GM19328 (cell line): ENCODE measurements around the gene SLC25A4.

Source experiments
- ATAC-seq: cut with Tn5 transposase; IDR thresholded peaks from one replicate; pipeline ENCODE4 v1.9.1; 2021; ENCODE audit warnings: mild to moderate bottlenecking, moderate library complexity; ENCODE audit not compliant: unreplicated experiment

The SLC25A4 gene

DNA sequence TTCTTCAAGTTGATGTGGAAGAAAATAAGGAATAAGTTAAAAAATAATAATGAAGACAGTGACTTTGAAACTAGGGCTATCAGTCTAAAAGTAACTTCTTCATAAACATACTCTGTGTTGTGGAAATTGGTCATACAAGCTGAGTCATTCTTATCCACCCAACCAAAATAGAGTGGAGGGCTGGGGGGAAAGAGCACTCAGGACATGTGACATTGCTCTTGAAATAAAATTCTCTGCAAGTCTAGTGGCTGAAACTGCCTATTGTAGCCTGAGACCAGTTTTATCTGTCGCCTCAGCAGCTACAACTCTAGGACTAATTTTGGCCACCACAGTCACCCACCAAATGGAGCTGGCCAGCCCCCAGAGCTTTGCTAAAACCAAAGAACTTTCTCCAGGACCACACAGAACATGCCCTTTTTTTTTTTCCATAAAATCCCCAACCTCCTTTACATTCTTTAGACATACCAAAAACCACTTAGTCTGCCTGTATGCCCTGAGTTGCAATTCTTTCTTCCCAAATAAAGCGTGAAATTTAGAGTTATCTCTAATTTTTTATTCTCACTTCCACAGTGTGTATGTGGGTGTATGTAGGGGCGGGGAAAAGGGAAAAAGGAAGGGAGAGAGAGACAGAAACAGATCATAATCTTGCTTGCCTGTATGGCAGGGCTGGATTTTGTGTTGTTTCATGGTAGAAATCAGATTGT is 23.0 kb upstream of the SLC25A4 start:
- no peak for ATAC-seq

DNA sequence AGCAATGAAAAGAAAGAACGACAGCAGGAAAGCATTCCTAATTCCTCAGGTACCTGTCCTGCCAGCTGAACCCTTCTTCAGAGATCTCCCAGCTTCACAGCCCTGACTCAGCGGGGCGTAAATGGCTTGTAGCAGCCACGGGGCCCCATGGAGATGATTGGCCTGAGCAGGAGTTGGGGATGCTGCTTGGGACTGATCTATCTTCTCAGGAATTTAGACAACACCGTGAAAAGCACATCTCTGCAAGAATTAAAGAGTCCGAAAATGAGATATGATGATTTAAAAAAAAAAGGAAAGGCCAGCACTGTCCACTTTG is 22.5 kb upstream of the SLC25A4 start:
- ATAC-seq = no peak

DNA sequence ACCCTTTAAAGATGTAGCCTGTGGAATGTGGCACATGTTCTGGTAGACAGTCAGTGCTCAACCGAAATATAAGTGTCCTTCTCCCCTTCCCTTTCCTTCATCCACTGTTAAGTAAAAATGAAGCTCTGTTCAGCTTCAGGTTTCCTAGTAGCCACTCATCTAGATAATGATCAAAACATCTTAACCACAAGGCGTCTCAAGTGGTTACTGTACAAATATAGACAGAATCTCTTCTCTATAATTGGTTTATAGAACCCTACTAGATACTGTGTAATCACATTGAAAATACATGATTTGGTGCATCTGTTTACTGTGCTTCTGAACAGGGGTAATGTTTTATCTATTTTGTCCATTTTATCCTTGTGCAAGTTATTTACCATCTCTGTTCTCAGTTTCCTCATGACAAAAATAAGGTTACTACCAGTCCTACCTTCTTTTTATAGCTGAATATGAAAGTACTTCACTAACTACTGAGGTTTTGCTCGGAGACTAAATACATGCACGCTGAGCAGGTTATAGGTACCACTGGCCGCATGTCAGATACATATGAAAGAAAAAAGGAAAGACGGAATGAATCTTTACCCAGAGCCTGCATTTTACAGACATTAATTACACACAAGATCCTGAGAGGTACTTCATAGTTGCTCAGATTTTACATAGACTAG is 20.3 kb upstream of the SLC25A4 start:
- ATAC-seq = peak; percentile 53

DNA sequence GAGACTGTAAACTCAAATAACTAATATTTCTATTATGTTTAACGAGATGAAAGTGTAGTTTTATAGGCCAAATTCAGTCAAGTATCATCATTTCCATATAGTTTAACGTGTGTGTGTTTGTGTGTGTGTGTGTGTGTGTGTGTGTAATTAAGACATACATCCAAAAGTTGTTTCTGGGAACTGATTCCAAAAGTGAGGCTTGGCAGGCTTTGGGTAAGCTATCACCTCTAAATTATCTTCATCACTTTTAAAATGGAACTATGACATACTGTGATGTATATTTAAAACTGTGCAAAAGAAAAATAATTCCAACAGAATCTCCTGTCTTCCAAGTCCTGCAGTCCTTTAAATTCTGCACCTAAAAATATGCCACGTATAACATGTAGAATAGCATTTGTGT is 19.1 kb upstream of the SLC25A4 start:
- ATAC-seq = no peak

DNA sequence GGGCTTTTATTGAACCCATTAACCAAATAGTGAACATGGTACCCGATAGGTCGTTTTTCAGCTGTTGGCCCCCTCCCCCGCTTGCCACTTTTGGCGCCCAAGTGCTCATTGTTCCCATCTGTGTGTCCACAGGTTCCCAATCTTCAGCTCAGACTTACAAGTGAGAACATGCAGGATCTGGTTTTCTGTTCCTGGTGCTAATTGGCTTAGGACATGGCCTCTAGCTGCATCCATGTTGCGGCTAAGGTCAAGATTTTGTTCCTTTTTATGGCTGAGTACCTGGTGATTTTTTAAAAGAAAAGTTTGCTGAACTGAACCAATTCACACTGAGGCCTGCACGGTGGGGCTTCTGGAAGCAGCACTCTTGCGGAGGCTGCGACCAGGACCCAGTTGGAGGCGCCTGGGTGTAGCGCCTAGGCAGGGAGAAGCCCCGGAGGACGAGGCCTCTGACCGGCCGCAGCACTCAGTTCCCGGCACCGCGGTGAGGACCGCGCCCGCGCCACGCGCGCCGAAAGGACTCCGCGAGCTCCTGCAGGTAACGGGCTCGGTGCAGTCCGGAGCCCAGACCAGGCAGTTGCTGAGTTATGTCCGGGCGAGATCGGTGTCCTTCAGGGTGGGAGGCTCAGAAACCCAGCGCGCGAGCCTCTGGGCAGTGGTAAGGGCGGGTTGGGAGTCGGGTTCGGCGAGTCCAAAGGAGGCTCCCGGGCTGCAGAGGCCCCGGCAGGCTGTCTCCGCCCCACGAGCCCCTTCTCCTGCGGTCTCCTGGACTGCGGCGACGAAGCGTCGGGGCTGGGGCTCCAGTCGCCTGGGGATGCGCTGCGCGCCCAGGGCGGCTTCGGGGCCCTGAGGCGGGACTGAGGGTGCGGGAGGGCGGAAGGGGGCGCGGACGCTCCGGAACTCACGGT is 15.8 kb upstream of the SLC25A4 start:
- ATAC-seq = no peak

DNA sequence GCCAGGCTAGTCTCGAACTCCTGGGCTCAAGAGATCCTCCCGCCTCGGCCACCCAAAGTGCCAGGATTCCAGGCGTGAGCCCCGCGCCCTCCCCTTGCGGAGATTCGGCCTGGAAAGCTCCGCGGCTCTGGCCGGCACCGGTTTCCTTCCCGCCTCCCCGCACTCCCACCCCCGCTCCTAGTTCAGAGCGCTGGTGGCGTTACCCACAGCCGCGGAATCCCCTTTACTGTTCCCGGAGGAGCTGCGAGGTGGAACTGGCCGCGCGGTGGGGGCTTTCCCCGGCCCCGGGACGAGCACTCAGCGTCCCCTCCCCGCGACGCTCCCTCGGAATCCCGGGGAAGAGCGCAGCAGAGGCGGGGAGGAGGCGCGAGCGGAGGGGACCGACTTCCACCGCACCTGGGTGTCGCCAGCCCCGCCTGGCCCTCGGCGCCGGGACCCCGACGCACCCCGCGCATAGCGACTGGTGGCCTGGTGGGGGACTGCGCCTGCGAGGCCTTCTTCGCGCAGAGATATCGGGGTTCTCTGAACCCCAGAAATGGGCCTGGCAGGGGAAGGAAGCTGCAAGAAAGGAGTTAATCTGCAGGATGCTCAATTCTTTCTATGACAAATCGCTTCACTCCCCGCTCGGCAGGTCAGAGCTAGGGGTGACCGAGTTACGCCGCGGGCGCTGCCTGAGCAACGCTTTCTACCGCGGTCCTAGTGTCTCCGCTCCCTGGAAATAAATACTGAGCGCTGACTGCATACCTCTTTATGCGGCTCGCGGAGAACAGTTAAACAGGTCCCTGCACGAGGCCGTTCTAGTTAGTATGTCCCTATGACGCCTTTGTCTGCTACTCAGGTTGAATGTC is 14.6 kb upstream of the SLC25A4 start:
- ATAC-seq = no peak

DNA sequence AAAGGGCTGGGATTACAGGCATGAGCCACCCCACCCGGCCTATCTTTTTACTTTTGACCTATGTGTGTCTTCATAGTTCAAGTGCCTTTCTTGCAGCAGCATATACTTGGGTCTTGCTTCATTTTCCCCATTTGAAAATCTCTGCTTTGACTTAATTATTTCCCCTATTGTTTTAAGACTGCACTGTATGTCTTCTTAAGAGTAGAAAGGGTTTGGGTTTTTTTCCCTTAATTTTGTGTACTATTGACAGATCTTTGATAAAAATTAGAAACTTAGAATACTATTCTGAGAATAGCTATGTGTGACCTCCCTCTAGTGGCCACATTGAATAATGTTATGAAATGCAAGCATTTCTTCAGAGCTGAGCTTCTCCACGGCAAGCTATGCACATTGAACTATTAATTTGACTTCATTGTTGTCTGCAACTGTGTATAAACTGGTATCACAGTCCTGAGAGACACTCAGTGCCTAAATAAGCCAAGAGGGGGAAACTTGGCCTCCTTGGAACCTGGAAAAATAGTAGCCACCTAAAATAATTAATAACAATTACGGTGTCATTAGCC is 8.7 kb upstream of the SLC25A4 start:
- ATAC-seq = no peak

DNA sequence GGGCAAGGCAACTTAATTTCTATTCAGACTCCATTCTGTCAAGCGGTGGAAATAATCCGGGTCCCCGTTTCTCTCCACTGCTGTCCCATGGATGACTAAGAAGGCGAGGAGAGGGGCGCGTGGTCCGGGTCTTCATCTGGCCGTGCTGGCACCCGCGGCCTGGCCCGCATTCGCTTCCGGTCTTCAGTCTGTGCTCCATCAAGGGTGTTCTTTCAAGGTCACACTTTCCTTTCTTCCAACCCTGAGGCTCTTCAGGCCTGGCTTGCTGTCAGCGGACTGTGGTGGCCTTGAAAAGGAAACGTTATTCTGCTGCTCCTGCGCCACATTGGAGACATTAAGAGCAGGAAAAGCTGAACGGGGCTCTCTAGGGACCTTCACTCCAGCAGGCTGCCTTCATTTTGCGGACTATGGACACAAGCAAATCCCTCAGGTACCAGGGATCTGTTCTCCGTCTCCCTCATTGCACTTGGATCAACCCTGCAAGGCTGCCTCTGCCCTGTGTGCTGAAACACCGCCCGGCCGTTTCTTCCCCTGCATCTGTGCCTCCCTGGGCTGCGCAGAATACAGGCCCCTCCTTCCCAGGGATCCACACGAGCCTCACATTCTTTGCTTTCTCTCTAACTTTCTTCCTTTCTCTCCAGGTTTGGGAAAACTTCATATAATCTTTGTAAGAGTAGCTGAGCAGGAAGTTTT is 5.7 kb upstream of the SLC25A4 start:
- no peak for ATAC-seq

DNA sequence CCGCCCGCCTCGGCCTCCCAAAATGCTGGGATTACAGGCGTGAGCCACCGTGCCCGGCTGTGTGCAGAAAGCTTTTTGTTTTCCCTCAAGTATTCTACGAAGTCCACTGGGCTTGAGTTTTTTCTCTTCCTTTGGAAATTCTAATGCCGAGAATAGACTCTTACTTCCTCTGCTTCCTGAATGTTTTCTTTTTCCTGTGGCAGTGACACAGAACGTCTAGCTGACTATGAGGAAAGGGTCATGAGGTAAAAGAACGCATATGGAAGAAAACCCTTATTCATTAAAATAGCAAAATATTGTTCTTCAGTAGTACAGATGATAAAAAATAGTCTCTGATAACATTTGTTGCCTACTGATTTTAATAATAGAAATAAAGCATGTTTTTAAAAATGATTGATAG is 4.9 kb upstream of the SLC25A4 start:
- no peak for ATAC-seq

DNA sequence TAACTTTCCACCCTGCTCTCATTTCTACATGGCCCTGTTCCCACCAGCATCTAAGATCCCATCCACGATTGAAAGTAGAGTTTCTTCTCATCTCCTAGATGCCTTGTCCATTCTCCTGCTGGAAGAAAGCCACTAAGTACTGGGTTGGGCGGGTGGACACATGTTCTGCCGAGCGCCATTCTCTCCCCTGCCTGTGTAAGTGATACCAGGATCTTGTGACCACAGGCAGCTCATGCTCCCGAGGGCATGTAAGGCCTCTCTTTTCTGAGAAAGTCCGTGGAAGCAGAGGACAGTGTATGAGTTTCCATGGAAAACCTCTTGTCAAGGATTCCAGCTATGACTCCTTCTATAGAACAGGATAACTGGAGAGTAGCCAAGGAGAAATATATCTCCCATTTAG is 3.3 kb upstream of the SLC25A4 start:
- ATAC-seq = no peak

DNA sequence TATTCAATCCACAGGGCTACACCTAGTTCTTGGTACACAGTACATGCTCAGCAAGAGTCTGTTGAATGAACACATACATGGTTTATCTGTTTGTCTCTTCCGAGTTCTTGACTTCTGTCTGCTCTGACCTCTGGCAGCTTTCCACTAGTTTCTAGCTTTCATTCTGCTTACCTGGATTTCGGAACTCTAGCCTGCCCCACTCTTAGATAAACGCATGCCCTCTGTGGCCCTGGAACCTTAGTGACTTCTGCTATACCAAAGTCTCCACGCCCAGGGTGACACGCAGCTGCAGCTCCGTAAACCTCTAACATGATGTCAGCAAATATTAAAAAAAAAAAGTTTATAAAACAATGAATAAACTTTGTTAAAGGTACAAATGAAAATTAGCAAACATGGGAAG is 1.3 kb upstream of the SLC25A4 start:
- ATAC-seq = no peak

DNA sequence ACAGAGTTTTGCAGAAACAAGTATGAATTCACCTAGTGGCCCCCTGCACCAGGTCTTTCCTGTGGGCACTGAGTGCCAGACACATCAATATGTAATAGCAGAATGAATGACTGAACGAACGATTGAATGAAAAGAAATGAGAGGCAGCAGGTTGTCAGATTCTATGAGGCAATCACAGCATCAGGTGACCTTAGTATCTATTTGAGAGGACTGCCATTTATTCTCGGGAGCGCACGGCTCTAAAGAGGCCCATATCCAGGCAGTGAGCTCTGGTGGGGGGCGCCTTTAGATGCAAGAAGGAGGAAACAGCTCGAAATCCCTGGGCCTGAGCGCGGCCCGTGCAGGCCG is 528 bp upstream of the SLC25A4 start:
- peak; percentile 20 for ATAC-seq

DNA sequence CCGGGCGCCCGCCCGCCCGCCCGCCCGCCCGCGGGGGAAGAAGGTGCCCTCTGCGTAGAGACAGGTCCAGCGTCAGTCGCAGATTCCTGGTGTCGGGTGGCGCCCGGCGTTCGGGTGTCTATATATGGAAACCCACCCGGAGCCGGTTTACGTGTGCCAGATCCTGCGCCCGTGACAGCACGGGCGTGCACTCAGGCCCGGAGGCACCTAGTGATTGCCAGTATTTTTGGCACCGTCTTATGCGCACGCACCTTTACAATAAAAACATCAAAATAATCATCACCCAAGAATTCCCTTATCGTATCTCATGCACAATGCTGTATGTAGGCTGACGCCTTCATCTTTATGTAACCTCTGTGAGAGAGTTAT is 519 bp downstream of the SLC25A4 start:
- peak; percentile 18 for ATAC-seq

DNA sequence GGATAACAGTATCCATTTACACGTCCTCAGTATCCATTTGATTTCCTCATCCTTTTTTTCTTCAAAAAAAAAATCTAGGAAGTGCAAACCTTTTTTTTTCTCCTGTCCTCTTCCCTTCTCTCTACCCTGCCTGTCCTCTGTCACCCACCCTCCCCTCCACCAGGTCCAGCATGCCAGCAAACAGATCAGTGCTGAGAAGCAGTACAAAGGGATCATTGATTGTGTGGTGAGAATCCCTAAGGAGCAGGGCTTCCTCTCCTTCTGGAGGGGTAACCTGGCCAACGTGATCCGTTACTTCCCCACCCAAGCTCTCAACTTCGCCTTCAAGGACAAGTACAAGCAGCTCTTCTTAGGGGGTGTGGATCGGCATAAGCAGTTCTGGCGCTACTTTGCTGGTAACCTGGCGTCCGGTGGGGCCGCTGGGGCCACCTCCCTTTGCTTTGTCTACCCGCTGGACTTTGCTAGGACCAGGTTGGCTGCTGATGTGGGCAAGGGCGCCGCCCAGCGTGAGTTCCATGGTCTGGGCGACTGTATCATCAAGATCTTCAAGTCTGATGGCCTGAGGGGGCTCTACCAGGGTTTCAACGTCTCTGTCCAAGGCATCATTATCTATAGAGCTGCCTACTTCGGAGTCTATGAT is 1.7 kb downstream of the SLC25A4 start:
- ATAC-seq = no peak

DNA sequence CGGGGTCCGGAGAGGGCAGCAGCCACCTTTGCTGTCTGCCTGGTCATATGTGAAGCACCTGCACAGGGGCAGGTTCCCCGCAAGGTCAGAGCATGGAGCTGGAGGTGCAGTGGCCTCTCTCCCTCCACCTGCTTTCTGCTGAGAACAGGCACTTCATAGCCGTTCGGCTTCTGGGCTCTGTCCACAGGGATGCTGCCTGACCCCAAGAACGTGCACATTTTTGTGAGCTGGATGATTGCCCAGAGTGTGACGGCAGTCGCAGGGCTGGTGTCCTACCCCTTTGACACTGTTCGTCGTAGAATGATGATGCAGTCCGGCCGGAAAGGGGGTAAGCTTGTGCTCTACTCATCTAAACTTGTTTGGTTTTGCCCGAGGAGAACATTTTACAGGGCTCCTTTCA is 2.5 kb downstream of the SLC25A4 start:
- no peak for ATAC-seq

DNA sequence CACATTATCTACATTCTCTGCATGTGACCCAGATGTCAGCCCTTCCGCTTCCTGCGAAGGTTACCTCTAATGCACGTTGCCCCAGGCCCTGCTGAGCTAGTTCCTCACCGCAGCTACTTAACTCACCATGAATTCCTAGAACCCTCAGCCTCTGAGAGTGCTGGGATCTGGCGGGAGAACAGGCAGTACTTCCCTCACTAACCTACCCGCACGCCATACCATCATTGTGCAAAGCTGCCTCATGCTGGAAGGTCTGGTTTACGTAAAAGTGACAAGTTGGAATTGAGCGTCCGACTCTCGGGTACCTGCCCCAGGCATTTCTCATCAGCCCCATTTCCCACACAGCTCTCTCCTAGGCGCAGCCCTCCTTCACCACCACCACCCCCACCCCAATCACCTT is 6.3 kb downstream of the SLC25A4 start:
- no peak for ATAC-seq

DNA sequence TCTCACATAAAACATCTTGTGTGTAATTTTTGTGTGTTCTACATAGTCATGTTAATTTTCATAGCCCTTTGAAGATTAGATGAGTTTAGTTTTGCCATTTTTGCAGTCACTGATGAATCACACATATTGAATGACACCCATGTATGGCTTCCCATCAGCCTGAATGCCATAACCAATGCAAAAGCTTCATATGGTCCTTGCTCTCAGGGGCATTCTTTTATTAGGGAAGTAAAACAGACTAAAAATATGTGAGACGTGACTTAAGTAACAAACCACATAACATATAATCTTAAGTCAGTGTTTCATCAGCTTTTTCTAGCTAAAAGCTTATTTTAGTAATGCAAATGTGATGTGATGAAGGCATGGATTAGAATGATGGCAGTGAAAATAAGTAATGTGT is 8.2 kb downstream of the SLC25A4 start:
- ATAC-seq = no peak

DNA sequence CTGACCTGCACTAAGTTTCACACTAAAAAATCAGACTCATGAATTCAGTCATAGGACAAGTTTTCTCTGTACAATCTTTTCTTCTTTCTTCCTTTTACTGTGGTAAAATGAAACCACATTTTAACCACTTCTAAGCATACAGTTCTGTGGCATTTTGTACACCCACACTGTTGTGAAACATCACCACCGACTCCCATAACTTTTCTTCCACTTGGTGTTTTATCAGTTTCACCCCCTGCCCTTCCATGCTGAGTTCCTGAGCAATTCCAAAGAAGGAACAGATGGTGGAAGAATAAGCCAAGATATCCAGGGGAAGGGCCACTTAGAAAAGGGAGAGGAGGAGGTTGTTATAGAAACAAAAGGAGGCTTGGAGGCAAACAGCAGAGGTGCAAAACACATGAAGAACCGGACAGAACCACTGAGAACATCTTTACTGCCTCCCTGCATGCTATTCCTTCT is 22.6 kb downstream of the SLC25A4 start:
- peak; percentile 89 for ATAC-seq

DNA sequence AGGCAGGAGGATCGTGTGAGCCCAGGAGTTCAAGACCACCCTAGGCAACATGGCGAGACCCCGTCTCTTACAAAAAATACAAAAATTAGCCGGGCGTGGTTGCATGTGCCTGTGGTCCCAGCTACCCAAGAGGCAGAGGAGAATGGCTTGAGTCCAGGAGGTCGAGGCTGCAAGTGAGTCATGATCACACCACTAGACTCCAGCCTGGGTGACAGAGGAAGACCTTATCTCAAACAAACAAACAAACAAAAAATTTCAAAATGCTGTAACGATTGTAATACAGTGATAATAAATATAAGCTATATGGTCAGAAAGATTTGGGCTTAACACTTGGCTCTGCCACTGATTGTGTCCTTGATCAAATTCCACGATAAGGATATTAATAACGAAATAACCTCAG is 24.2 kb downstream of the SLC25A4 start:
- ATAC-seq = no peak
